Sigmoid colon (tissue), 4 donors: Measurements from ENCODE around the gene TAX1BP3.

Source experiments
- CTCF ChIP-seq, 4 experiments: fragments of 450-650 bp in 3 of 4; fragments of 200-600 bp in 1 of 4; IDR thresholded peaks; one replicate each; pipeline ENCODE4 v1.5.1; 2016 to 2019; ENCODE audit warnings: antibody characterized with exemption in 4 of 4, mild to moderate bottlenecking in 3 of 4, moderate library complexity in 2 of 4
- EP300 ChIP-seq, 4 donors: sonication (generic); formaldehyde crosslinking; IDR thresholded peaks; one replicate each; pipeline ENCODE4 v1.6.1; 2017; ENCODE audit warnings: antibody characterized with exemption in 4 of 4

DNA sequence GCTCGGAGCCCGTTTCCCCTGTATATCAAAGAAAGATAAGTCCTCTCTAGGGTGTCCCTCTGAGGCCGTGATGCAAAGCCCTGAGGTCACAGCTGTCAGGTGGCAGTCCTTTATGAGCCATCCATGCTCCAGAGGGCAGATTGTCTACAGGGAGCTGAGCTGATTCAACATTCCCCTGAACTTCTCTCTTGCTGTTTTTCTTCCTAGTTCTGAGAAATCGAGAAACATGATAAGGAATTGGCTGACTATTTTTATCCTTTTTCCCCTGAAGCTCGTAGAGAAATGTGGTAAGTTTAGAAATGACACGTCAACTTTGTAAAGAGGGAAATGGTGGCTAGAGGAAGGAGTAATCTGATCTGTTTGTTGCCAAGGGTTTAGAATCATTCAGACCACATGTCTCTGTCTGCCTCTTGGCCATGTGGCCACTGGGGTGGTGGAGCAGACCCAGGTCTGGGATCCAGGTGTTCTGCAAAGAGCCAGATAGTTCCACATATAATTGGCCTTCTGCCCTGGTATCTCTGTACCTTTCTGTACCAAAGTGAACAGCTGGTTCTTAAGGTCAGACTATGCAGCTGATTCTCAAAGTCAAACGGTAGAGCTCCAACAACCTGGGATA lies 28.3 kb downstream of the TAX1BP3 start:
- TF ChIP-seq CTCF (IDR thresholded peaks at IDR 0.05) (no peak), EP300 (IDR thresholded peaks at IDR 0.05) (no peak)
